ENCODE results near the gene MAGI2.

MAGI2 gene

DNA sequence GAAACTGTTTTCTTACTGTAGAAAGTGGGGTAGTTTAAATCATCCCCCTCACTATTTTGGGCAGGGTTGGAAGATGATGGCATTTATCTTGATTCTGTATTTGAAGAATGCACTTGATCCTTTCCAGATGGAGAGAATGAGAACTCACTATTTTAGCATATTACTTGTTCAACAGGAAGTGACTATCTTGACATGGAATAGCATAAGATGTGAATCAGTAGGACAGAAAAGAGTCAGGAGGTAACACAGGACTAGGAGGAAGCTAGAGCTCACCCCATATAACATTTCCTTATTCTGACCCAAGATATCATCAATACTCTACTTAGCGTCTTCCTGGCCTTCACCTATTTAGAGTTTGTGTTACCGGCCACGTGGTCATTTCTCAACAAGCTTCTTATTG lies 1254.7 kb downstream of the MAGI2 start:
- Histone ChIP-seq H3K27ac (ENCODE audit: insufficient read depth, low read length, poor library complexity, severe bottlenecking) (no peak overlapping the region), H3K9me3 (ENCODE audit: control insufficient read depth, low read length) (no peaks in the 10 kb centered on the region), H3K4me1 (ENCODE audit: control insufficient read depth, insufficient read depth, low read length, poor library complexity, severe bottlenecking) (no peaks in the 10 kb centered on the region), H3K27me3 (replicated peaks; ENCODE audit: control insufficient read depth, insufficient read depth, low read length, poor library complexity, severe bottlenecking) (no peaks in the 10 kb centered on the region), H3K4me3 (ENCODE audit: insufficient read depth, low read depth, low read length, poor library complexity, severe bottlenecking) (no peak overlapping the region), H3K36me3 (ENCODE audit: control insufficient read depth, insufficient read depth, low read length) (no peaks in the 10 kb centered on the region)
- no peak for DNase-seq

DNA sequence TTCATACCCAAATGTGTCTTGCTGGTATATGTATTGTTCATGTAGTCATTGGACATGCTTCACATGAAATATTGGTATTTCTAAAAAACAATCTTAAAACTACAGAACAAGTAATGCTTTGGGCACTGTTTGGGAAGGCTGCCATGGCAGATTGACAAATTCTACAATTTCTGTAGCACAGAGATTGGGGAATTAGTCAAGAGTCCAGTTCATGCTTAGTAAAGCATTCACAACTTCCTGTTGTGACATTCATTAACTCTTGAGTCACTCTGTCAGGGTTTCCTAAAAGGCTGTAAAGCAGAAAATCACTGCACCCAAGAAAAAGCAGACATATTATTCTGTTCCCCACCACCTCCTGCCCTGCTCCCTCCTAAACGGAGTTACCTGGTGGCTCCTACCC lies 1256.0 kb downstream of the MAGI2 start:
- Histone ChIP-seq H3K27me3 (replicated peaks; ENCODE audit: control insufficient read depth, insufficient read depth, low read length, poor library complexity, severe bottlenecking) (no peaks in the 10 kb centered on the region), H3K36me3 (ENCODE audit: control insufficient read depth, insufficient read depth, low read length) (no peaks in the 10 kb centered on the region), H3K4me1 (ENCODE audit: control insufficient read depth, insufficient read depth, low read length, poor library complexity, severe bottlenecking) (no peaks in the 10 kb centered on the region), H3K9me3 (ENCODE audit: control insufficient read depth, low read length) (no peaks in the 10 kb centered on the region), H3K4me3 (ENCODE audit: insufficient read depth, low read depth, low read length, poor library complexity, severe bottlenecking) (no peak overlapping the region), H3K27ac (ENCODE audit: insufficient read depth, low read length, poor library complexity, severe bottlenecking) (no peak overlapping the region)
- DNase-seq = no peak

DNA sequence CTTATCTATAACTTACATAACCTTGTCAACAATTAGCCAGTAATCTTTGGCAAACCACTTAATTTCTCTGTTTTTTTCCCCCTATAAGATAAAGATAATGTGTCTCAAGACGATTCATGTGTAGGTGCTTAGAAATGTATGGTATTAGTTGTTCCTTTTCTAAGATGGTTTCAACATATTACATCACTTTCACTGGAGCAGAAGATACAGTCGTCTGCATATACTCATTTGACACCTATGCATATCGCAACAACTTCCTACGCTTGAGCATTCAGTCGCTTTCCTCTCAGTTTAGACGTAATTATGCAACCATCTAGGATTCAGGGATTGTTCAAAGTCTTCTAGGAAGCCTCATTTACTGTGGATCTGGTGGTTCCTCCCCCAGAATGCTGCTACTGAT lies 1258.2 kb downstream of the MAGI2 start:
- no peak for DNase-seq
- Histone ChIP-seq H3K27ac (ENCODE audit: insufficient read depth, low read length, poor library complexity, severe bottlenecking) (no peak overlapping the region), H3K36me3 (ENCODE audit: control insufficient read depth, insufficient read depth, low read length) (no peaks in the 10 kb centered on the region), H3K4me1 (ENCODE audit: control insufficient read depth, insufficient read depth, low read length, poor library complexity, severe bottlenecking) (no peaks in the 10 kb centered on the region), H3K4me3 (ENCODE audit: insufficient read depth, low read depth, low read length, poor library complexity, severe bottlenecking) (no peak overlapping the region), H3K9me3 (ENCODE audit: control insufficient read depth, low read length) (no peaks in the 10 kb centered on the region), H3K27me3 (replicated peaks; ENCODE audit: control insufficient read depth, insufficient read depth, low read length, poor library complexity, severe bottlenecking) (no peaks in the 10 kb centered on the region)

DNA sequence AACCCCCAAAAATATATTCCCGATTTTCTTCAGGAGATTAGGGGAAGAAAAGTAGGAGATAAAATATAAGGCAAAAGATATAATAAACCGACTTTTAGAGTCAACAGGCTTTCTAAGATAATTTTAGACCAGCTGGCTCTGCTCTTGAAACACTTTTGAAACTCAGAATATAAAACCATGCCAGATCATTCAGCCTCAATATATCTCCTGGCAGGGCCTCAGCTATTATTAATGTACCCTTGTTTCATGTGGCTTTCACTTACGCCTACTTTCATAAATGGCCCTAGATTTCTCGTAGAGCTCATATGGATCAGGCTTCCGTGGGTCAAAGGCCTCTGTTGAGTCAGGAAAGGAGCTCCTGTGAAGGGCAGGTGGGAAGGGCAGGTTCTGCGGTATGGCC lies 1258.9 kb downstream of the MAGI2 start:
- H3K36me3 ChIP-seq (ENCODE audit: control insufficient read depth, insufficient read depth, low read length) = no peaks in the 10 kb centered on the region
- H3K27me3 ChIP-seq (replicated peaks; ENCODE audit: control insufficient read depth, insufficient read depth, low read length, poor library complexity, severe bottlenecking) = no peaks in the 10 kb centered on the region
- no peaks in the 10 kb centered on the region for H3K4me1 ChIP-seq (ENCODE audit: control insufficient read depth, insufficient read depth, low read length, poor library complexity, severe bottlenecking)
- no peak for DNase-seq
- no peak overlapping the region for H3K27ac ChIP-seq (ENCODE audit: insufficient read depth, low read length, poor library complexity, severe bottlenecking)
- no peak overlapping the region for H3K4me3 ChIP-seq (ENCODE audit: insufficient read depth, low read depth, low read length, poor library complexity, severe bottlenecking)
- H3K9me3 ChIP-seq (ENCODE audit: control insufficient read depth, low read length) = no peaks in the 10 kb centered on the region

DNA sequence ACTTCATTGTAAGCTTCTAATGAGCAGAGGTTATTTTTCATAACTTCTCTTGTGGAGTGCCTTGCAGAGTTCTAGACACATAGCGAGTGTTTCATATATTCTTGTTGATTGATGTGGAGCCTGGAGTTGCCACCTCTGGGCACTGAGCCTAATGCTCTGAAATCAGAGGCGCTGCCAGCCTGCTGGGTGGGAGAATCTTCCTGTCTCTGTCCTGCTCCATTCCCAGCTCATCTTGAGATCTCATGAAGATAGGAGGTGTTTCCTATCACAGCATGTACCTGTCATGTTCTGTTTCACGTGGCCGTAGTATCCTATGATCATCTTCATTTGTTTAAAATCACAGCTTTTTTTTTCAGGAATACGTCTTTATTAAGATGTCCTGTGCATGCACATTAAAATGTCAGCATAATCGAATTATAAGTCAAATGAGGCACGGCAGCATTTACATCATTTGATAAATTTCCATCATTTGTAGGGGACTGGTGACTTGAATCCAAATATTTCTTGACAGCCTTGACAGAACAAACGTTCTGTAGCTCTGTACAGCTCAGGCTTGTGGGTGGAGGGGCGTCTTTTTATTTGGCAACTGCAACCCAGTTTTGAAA lies 1261.9 kb downstream of the MAGI2 start:
- Histone ChIP-seq H3K9me3 (ENCODE audit: control insufficient read depth, low read length) (no peaks in the 10 kb centered on the region), H3K4me3 (ENCODE audit: insufficient read depth, low read depth, low read length, poor library complexity, severe bottlenecking) (no peak overlapping the region), H3K27me3 (replicated peaks; ENCODE audit: control insufficient read depth, insufficient read depth, low read length, poor library complexity, severe bottlenecking) (no peaks in the 10 kb centered on the region), H3K36me3 (ENCODE audit: control insufficient read depth, insufficient read depth, low read length) (no peaks in the 10 kb centered on the region), H3K27ac (ENCODE audit: insufficient read depth, low read length, poor library complexity, severe bottlenecking) (no peak overlapping the region), H3K4me1 (ENCODE audit: control insufficient read depth, insufficient read depth, low read length, poor library complexity, severe bottlenecking) (no peaks in the 10 kb centered on the region)
- no peak for DNase-seq

DNA sequence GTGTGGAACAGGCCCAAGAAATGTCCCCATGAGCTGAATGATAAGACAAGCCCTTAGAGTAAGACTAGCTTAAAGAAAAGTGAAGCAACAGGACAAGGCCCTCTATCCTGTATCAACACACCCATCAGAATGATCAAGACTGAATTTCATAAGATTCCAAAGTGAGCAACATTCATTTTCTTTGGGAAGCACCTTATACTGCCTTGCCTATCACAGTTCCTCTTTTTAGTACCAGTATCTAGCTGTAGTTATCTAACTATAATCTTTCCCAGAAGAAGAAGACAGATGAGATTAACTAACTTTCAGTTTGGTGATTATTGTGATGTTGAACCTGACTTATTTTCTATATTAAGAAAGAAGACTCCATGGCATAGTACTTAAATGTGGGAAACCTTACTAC lies 1263.7 kb downstream of the MAGI2 start:
- Histone ChIP-seq H3K9me3 (ENCODE audit: control insufficient read depth, low read length) (no peaks in the 10 kb centered on the region), H3K36me3 (ENCODE audit: control insufficient read depth, insufficient read depth, low read length) (no peaks in the 10 kb centered on the region), H3K27me3 (replicated peaks; ENCODE audit: control insufficient read depth, insufficient read depth, low read length, poor library complexity, severe bottlenecking) (no peaks in the 10 kb centered on the region), H3K27ac (ENCODE audit: insufficient read depth, low read length, poor library complexity, severe bottlenecking) (no peak overlapping the region), H3K4me1 (ENCODE audit: control insufficient read depth, insufficient read depth, low read length, poor library complexity, severe bottlenecking) (no peaks in the 10 kb centered on the region), H3K4me3 (ENCODE audit: insufficient read depth, low read depth, low read length, poor library complexity, severe bottlenecking) (no peak overlapping the region)
- no peak for DNase-seq

DNA sequence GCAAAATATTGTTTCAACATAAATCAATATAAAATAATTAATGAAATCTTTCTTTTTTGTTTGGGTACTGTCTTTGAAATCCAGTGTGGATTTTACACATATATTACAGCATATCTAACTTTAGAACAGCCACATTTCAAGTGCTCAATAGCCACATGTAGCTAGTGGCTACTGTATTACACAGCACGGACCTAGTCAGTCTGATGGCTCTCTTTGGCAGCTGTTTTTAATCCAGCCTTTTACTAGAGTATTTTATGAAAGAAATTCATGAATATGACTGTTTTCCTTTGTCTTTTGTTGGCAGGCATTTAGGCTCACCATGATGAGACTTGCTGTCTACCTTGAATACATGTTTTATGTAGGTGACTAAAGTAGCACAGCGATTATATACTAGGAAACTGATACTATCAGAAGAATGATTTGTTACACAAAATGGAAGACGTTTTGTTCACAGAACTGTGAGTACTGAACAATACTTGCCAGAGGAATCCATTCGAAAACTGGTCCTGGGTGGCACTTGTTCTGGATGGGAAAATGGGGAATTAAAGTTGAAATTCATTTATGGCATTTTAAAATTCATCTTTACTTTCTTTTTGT lies 1268.2 kb downstream of the MAGI2 start:
- no peaks in the 10 kb centered on the region for H3K27me3 ChIP-seq (replicated peaks; ENCODE audit: control insufficient read depth, insufficient read depth, low read length, poor library complexity, severe bottlenecking)
- no peak overlapping the region for H3K27ac ChIP-seq (ENCODE audit: insufficient read depth, low read length, poor library complexity, severe bottlenecking)
- no peak for DNase-seq
- no peaks in the 10 kb centered on the region for H3K36me3 ChIP-seq (ENCODE audit: control insufficient read depth, insufficient read depth, low read length)
- H3K9me3 ChIP-seq (ENCODE audit: control insufficient read depth, low read length) = no peaks in the 10 kb centered on the region
- no peaks in the 10 kb centered on the region for H3K4me1 ChIP-seq (ENCODE audit: control insufficient read depth, insufficient read depth, low read length, poor library complexity, severe bottlenecking)
- H3K4me3 ChIP-seq (ENCODE audit: insufficient read depth, low read depth, low read length, poor library complexity, severe bottlenecking) = no peak overlapping the region

DNA sequence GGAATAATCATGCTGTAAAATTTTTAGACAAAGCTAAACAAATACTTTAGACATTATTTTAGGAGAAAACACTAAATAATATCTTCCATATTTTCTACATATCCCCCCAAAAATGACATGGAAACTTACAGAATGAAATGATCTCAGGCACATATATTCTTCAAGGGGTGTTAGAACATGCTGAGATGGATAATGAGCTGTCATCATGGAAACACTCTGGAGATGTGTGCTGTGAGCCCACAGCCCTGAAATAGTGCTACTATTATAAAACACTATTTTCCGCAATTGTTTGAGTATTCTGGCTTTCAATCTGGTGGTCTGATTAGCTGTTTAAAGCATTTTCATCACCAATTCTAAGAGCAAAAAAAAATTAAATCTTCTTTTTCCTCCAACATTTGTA lies 1269.2 kb downstream of the MAGI2 start:
- no peak for DNase-seq
- H3K4me3 ChIP-seq (ENCODE audit: insufficient read depth, low read depth, low read length, poor library complexity, severe bottlenecking) = no peak overlapping the region
- H3K36me3 ChIP-seq (ENCODE audit: control insufficient read depth, insufficient read depth, low read length) = no peaks in the 10 kb centered on the region
- H3K9me3 ChIP-seq (ENCODE audit: control insufficient read depth, low read length) = no peaks in the 10 kb centered on the region
- no peaks in the 10 kb centered on the region for H3K4me1 ChIP-seq (ENCODE audit: control insufficient read depth, insufficient read depth, low read length, poor library complexity, severe bottlenecking)
- no peaks in the 10 kb centered on the region for H3K27me3 ChIP-seq (replicated peaks; ENCODE audit: control insufficient read depth, insufficient read depth, low read length, poor library complexity, severe bottlenecking)
- H3K27ac ChIP-seq (ENCODE audit: insufficient read depth, low read length, poor library complexity, severe bottlenecking) = no peak overlapping the region

DNA sequence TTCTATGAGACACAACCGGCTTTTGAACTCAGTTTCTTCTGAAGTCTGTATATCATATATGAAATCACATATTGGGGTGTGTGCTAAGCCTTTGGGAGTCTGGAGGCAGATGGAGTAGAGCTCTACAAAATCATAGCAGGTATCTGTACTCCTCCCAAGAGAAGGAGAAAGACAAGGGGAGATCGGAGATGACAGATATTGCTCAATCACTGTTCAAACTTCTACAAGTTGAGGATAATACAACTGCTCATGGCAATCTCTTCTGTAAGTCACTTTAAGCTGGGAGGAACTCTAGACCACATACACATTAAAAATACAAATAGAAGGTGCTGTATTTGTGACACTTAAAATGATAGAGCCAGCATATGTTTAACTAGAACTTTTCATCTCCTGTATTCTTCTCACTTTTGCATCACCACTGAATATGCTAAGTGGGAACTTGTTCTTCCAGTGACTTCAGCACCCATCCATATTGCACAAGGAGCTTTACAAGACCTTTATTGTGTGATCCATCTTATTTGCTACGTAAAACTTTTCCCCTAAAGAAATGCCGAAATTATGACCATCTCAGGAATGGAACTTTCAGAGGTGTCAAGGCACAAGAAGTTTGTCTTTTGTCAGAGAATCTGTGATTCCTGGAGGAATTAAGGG lies 1273.5 kb downstream of the MAGI2 start:
- Histone ChIP-seq H3K27ac (ENCODE audit: insufficient read depth, low read length, poor library complexity, severe bottlenecking) (no peak overlapping the region), H3K4me3 (ENCODE audit: insufficient read depth, low read depth, low read length, poor library complexity, severe bottlenecking) (no peak overlapping the region), H3K27me3 (replicated peaks; ENCODE audit: control insufficient read depth, insufficient read depth, low read length, poor library complexity, severe bottlenecking) (no peaks in the 10 kb centered on the region), H3K4me1 (ENCODE audit: control insufficient read depth, insufficient read depth, low read length, poor library complexity, severe bottlenecking) (no peaks in the 10 kb centered on the region), H3K9me3 (ENCODE audit: control insufficient read depth, low read length) (no peaks in the 10 kb centered on the region), H3K36me3 (ENCODE audit: control insufficient read depth, insufficient read depth, low read length) (no peaks in the 10 kb centered on the region)
- DNase-seq = no peak

DNA sequence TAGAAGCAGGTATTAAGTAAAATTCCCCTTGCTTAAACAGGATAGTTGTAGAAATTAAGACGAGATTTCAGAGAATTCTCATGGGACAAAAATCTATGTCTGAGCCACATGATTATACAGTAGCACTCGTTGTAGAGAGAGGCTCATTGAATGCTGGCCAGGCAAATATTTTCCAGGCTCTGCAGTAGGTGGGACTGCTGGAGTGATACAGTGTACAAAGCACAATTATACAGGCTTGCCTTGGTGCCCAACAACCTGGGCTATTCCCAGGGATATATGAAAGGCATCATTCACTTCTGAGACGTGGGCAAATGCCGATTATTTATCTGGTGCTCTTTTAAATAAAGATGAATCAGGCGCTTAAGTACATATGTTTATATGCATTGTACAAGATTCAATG lies 1274.3 kb downstream of the MAGI2 start:
- no peaks in the 10 kb centered on the region for H3K9me3 ChIP-seq (ENCODE audit: control insufficient read depth, low read length)
- no peak overlapping the region for H3K27ac ChIP-seq (ENCODE audit: insufficient read depth, low read length, poor library complexity, severe bottlenecking)
- H3K4me1 ChIP-seq (ENCODE audit: control insufficient read depth, insufficient read depth, low read length, poor library complexity, severe bottlenecking) = no peaks in the 10 kb centered on the region
- no peak overlapping the region for H3K4me3 ChIP-seq (ENCODE audit: insufficient read depth, low read depth, low read length, poor library complexity, severe bottlenecking)
- no peaks in the 10 kb centered on the region for H3K36me3 ChIP-seq (ENCODE audit: control insufficient read depth, insufficient read depth, low read length)
- no peak for DNase-seq
- H3K27me3 ChIP-seq (replicated peaks; ENCODE audit: control insufficient read depth, insufficient read depth, low read length, poor library complexity, severe bottlenecking) = no peaks in the 10 kb centered on the region
